CD4-positive, alpha-beta memory T cell (primary cell): ENCODE data around the gene C2CD2. TPM values are rescaled to one million over a fixed set of nuclear protein-coding genes. Genes with fewer than 3 reads are reported as not detected.

Source experiments
- CTCF ChIA-PET: fragments of 350-600 bp; sonication (Branson Sonifier 250); formaldehyde crosslinking; loops from one replicate; lab custom pipeline; 2021; ENCODE audit warnings: inconsistent platforms; ENCODE audit not compliant: partially characterized antibody; lab: Charles Lee
- POLR2A ChIA-PET: fragments of 350-600 bp; sonication (Branson Sonifier 250); formaldehyde crosslinking; loops from one replicate; lab custom pipeline; 2021; ENCODE audit not compliant: partially characterized antibody; lab: Charles Lee
- DNase-seq, 5 donors: peaks; one replicate each; pipeline versions ENCODE4 v3.0.0 to v3.0.0-alpha.2; 2020 to 2022; ENCODE audit warnings: mixed read lengths in 1 of 5
- H3K27ac ChIP-seq: one replicate; pipeline ENCODE4 v1.7.0; 2013; ENCODE audit warnings: low read depth, low read length
- H3K27me3 ChIP-seq: 2 replicates; pipeline ENCODE4 v1.7.0; 2013; ENCODE audit warnings: mild to moderate bottlenecking, low read length, moderate library complexity; ENCODE audit not compliant: insufficient read depth
- H3K36me3 ChIP-seq: 2 replicates; pipeline ENCODE4 v1.7.0; 2013; ENCODE audit warnings: mild to moderate bottlenecking, low read length, moderate library complexity; ENCODE audit not compliant: insufficient read depth
- H3K4me1 ChIP-seq: 2 replicates; pipeline ENCODE4 v1.7.0; 2013; ENCODE audit warnings: mild to moderate bottlenecking, low read length, moderate library complexity; ENCODE audit not compliant: insufficient read depth
- H3K4me3 ChIP-seq, 2 donors: one replicate each; pipeline ENCODE4 v1.7.0; 2013; ENCODE audit warnings: low read length in 2 of 2, mild to moderate bottlenecking in 1 of 2
- H3K9me3 ChIP-seq, 2 donors: one replicate each; pipeline ENCODE4 v1.7.0; 2013; ENCODE audit warnings: low read length in 2 of 2, control low read depth in 1 of 2; ENCODE audit not compliant: control insufficient read depth in 1 of 2
- H3K27ac Mint-ChIP-seq, 7 donors: one replicate each; pipeline ENCODE4 v1.8.0; 2020 to 2021; ENCODE audit warnings: mixed read lengths in 7 of 7, mild to moderate bottlenecking in 6 of 7, inconsistent platforms in 3 of 7, moderate library complexity in 3 of 7
- H3K27me3 Mint-ChIP-seq, 2 donors: one replicate each; pipeline ENCODE4 v1.8.0; 2020 to 2021; ENCODE audit warnings: mixed read lengths in 2 of 2
- H3K36me3 Mint-ChIP-seq, 2 donors: one replicate each; pipeline ENCODE4 v1.8.0; 2020 to 2021; ENCODE audit warnings: mixed read lengths in 2 of 2, inconsistent platforms in 1 of 2, mild to moderate bottlenecking in 1 of 2
- H3K4me1 Mint-ChIP-seq, 4 donors: one replicate each; pipeline ENCODE4 v1.8.0; 2020 to 2021; ENCODE audit warnings: mixed read lengths in 4 of 4, mild to moderate bottlenecking in 1 of 4
- H3K4me3 Mint-ChIP-seq, 8 donors: one replicate each; pipeline ENCODE4 v1.8.0; 2020 to 2021; ENCODE audit warnings: mixed read lengths in 8 of 8, mild to moderate bottlenecking in 7 of 8, moderate library complexity in 6 of 8, inconsistent platforms in 3 of 8
- H3K9me3 Mint-ChIP-seq, 8 donors: one replicate each; pipeline ENCODE4 v1.8.0; 2020 to 2021; ENCODE audit warnings: mixed read lengths in 8 of 8, mild to moderate bottlenecking in 5 of 8, inconsistent platforms in 3 of 8, moderate library complexity in 1 of 8
- intact Hi-C: fragments of 100-400 bp; cut with micrococcal nuclease; formaldehyde crosslinking; loops from one replicate; pipeline ENCODE4 v1.15.1; 2023
- polyA plus RNA-seq, 2 donors: library from polyadenylated mRNA; unstranded; fragments of 300-500 nt; fragmentation: Illumina TruSeq; gene quantifications; one replicate each; pipeline ENCODE4 v1.2.3, GENCODE V29; 2021
- total RNA-seq, 2 experiments: library from RNA; stranded (reverse); gene quantifications; one replicate each; pipeline ENCODE4 v1.2.3, GENCODE V29; 2021

Gene C2CD2
- total and polyA plus RNA-seq, 4 experiments from 2014 or later: 1.9 to 11.0 (median 7.0) TPM

DNA sequence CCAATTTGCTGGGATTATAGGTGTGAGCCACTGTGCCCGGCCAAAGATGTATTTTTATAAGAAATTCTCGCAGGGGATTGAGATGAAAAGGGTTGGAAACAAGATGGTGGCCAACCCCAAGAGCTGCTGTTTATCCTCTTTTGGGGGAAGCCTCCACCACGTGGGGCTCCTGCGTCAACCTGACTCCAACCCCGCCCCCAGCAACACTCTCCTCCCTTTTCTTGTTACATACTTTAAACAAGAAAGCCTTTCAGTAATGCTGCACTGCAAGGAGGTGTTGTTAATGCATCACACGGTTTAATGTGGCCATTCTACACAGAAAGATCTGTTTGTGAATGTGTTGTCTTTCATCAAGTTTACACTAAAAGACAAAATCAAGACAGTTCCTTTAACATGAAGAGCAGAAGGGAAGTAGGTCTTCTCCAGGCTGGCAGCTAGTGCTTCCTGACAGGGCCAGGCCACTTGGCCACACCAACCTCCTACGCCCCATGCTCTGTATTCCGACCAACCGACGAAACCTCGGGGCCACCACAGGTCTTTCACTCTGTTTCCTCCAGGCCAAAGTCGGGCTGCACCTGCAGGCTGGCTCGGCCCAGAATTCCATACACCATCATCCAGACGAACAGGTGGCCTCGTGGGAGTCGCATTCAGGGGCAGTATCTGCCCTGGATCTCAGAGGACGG lies 25.9 kb downstream of the C2CD2 start:
- no peaks in the 10 kb centered on the region for H3K9me3 Mint-ChIP-seq
- H3K4me1 ChIP-seq: peaks cover 37% of the 10 kb centered on the region
- H3K27me3 ChIP-seq: no peaks in the 10 kb centered on the region
- no peaks in the 10 kb centered on the region for H3K9me3 ChIP-seq
- peaks cover 0 to 9% of the 10 kb centered on the region in 2 donors for H3K36me3 Mint-ChIP-seq
- ChIA-PET CTCF (interaction anchor here (0.7 to 1.5 kb wide), 4 partner anchors 25 to 188 kb away, joined by 3 to 4 read pairs (median 3); no protein-coding TSS in a partner anchor), POLR2A (interaction anchor here (1.4 to 6.6 kb wide), 4 partner anchors 50 to 180 kb away, joined by 5 to 52 read pairs (median 8); partner anchors contain the start of genes PRDM15 and ZBTB21)
- H3K27ac ChIP-seq: no peak overlapping the region
- no peaks in the 10 kb centered on the region for H3K36me3 ChIP-seq
- H3K4me3 ChIP-seq: no peak overlapping the region
- DNase-seq: no peak
- peak overlapping the region in 3 of 7 donors; percentile 13 to 90 (median 46) for H3K27ac Mint-ChIP-seq
- peak overlapping the region in 4 of 8 donors; percentile 8 to 34 (median 15) for H3K4me3 Mint-ChIP-seq
- H3K4me1 Mint-ChIP-seq: peaks cover 27 to 48% (median 35%) of the 10 kb centered on the region in 4 donors
- intact Hi-C loops: loop anchor here (2.0 kb wide), 1 partner anchor 75 kb away; no protein-coding TSS in a partner anchor
- peaks cover 0 to 2% of the 10 kb centered on the region in 2 donors for H3K27me3 Mint-ChIP-seq

DNA sequence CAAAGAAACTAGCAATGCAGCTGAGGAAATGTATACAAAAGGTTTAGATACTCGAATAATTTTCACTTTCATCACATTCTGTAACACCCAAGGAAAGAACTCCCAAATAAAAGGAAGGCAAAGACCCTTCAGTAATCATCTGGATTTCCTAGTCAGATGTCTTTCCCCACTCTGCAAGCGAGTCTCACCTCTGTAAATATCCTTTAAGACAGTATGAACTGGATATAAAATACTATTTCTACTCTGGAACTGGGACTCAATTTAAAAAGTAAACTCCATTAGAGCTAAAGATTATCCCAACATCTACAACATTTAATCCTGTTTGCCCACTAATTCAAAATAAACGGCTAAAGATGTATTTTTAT lies 27.0 kb downstream of the C2CD2 start:
- POLR2A ChIA-PET: interaction anchor here (1.0 to 6.6 kb wide), 7 partner anchors 12 to 261 kb away, joined by 3 to 53 read pairs (median 8); partner anchors contain the start of genes PRDM15 and ZBTB21
- H3K36me3 Mint-ChIP-seq: peaks cover under 1 to 9% of the 10 kb centered on the region in 2 donors

DNA sequence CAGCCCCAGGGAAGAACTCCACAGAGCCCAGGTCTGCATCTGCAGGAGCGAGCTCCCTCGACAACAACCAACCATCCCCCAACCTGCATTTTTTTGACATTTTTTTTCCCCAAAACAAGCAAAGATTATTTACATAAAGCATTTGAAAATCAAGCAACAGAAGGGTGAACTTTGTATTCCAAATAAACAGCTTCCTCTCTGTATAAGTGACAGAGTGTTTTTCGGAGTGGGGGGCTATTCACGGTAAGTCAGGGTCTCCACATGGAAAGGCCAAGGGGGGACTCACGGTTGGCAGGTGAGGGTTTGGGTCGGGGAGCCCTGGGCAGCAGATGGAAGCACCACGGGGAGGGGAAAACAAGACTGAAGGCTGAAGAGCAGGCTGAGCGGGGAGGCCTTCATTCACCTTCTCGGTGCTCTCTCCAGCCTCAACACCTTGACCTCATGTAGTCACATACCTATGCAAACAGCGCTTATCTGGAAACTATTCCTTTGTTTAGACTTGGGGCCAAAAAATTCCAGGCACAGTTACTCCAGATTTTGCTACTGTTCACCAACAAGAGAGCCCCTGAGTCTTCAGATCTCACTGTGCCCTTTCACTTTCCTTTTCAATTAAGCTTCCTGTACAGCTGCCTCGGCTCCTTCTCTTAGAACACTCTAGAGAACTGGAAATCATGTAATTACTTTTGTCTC lies 27.6 kb downstream of the C2CD2 start:
- DNase-seq: peak; percentile 48 to 70 (median 60)
- Histone ChIP-seq H3K9me3 (no peaks in the 10 kb centered on the region), H3K27me3 (no peaks in the 10 kb centered on the region), H3K36me3 (no peaks in the 10 kb centered on the region), H3K4me1 (peaks cover 37% of the 10 kb centered on the region), H3K4me3 (peak overlapping the region; percentile 45 to 66), H3K27ac (peak overlapping the region; percentile 74)
- H3K27me3 Mint-ChIP-seq: peaks cover 0 to 2% of the 10 kb centered on the region in 2 donors
- peak overlapping the region; percentile 90 to 100 (median 99) for H3K27ac Mint-ChIP-seq
- ChIA-PET POLR2A (interaction anchor here (1.0 to 6.6 kb wide), 9 partner anchors 11 to 565 kb away, joined by 3 to 53 read pairs (median 7); partner anchors contain the start of genes MX2, PRDM15 and ZBTB21), CTCF (interaction anchor here (0.7 to 4.8 kb wide), 9 partner anchors 26 to 643 kb away, joined by 3 to 43 read pairs (median 4); partner anchors contain the start of gene PRDM15)
- peaks cover 27 to 48% (median 36%) of the 10 kb centered on the region in 4 donors for H3K4me1 Mint-ChIP-seq
- peak overlapping the region; percentile 93 to 100 (median 96) for H3K4me3 Mint-ChIP-seq
- intact Hi-C loops: loop anchor here (1.0 to 2.0 kb wide), 4 partner anchors 47 to 182 kb away; partner anchors contain the start of gene PRDM15
- H3K36me3 Mint-ChIP-seq: peaks cover 3 to 9% of the 10 kb centered on the region in 2 donors
- no peaks in the 10 kb centered on the region for H3K9me3 Mint-ChIP-seq

More for the DNA sequence above, 27.0 kb downstream of the C2CD2 start:
- Histone ChIP-seq H3K36me3 (no peaks in the 10 kb centered on the region), H3K4me1 (peaks cover 37% of the 10 kb centered on the region), H3K9me3 (no peaks in the 10 kb centered on the region), H3K27ac (peak overlapping the region; percentile 74), H3K27me3 (no peaks in the 10 kb centered on the region), H3K4me3 (peak overlapping the region; percentile 45 to 66)
- peaks cover 27 to 48% (median 36%) of the 10 kb centered on the region in 4 donors for H3K4me1 Mint-ChIP-seq
- peak overlapping the region; percentile 93 to 100 (median 96) for H3K4me3 Mint-ChIP-seq
- no peaks in the 10 kb centered on the region for H3K9me3 Mint-ChIP-seq
- peaks cover 0 to 2% of the 10 kb centered on the region in 2 donors for H3K27me3 Mint-ChIP-seq
- peak overlapping the region; percentile 90 to 100 (median 99) for H3K27ac Mint-ChIP-seq
- CTCF ChIA-PET: interaction anchor here (0.7 to 4.8 kb wide), 9 partner anchors 26 to 644 kb away, joined by 3 to 43 read pairs (median 4); partner anchors contain the start of gene PRDM15
- DNase-seq: no peak
- intact Hi-C loops: loop anchor here (1.0 to 2.0 kb wide), 4 partner anchors 47 to 182 kb away; partner anchors contain the start of gene PRDM15

DNA sequence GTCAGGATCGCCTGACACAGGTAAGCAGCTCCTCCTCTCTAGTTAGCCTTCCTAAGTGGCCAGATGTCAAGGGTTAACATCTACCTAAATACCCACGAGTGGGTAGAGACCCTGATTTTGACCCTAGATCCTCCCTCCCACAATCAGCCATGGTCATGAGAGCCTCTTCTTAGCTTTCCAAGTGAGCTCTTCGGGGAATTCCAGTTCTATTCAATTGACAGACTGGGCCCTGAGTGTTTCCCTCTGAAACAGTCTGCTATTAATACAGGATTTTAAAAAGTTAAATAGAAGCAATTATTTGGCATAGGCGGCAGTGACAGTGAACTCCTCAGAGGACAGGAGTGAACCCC lies 28.1 kb downstream of the C2CD2 start:
- Mint-ChIP-seq H3K27me3 (no peaks in the 10 kb centered on the region), H3K9me3 (no peaks in the 10 kb centered on the region), H3K4me3 (peak overlapping the region; percentile 93 to 100 (median 96)), H3K36me3 (peaks cover 3 to 12% of the 10 kb centered on the region in 2 donors), H3K27ac (peak overlapping the region; percentile 90 to 100 (median 99)), H3K4me1 (peaks cover 27 to 48% (median 36%) of the 10 kb centered on the region in 4 donors)
- no peak for DNase-seq
- no peaks in the 10 kb centered on the region for H3K36me3 ChIP-seq
- H3K4me1 ChIP-seq: peaks cover 37% of the 10 kb centered on the region
- POLR2A ChIA-PET: interaction anchor here (0.7 to 6.6 kb wide), 7 partner anchors 27 to 564 kb away, joined by 3 to 53 read pairs (median 7); partner anchors contain the start of genes MX2, PRDM15 and ZBTB21
- H3K4me3 ChIP-seq: peak overlapping the region; percentile 45 to 66
- CTCF ChIA-PET: interaction anchor here (1.4 to 4.8 kb wide), 4 partner anchors 182 to 643 kb away, joined by 4 to 43 read pairs (median 8); no protein-coding TSS in a partner anchor
- H3K9me3 ChIP-seq: no peaks in the 10 kb centered on the region
- no peaks in the 10 kb centered on the region for H3K27me3 ChIP-seq
- intact Hi-C loops: loop anchor here (1.0 to 2.0 kb wide), 4 partner anchors 46 to 183 kb away; partner anchors contain the start of gene PRDM15
- peak overlapping the region; percentile 74 for H3K27ac ChIP-seq

DNA sequence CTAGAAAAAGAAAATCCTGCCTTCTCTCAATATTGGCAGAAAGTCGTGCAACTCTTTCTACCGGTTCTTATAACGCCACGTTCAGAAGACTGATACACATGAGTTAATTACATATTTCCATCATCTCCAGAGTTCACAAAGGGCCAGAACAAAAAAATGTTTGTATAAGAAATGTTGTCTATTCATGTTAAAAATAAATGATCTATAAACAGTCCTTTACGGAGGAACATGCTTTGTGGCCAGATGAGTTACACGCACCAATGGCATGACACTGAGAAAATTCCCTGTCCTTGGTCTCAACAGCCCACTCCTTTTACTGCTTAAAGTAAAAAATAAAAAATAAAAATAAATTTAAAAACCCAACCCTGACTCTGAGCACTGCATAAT lies 29.5 kb downstream of the C2CD2 start:
- H3K27ac Mint-ChIP-seq: peak overlapping the region in 2 of 7 donors; percentile 33 to 78
- CTCF ChIA-PET: interaction anchor here (1.5 to 4.8 kb wide), 3 partner anchors 139 to 193 kb away, joined by 3 to 43 read pairs (median 8); no protein-coding TSS in a partner anchor
- Histone ChIP-seq H3K4me1 (peaks cover 37% of the 10 kb centered on the region), H3K9me3 (no peaks in the 10 kb centered on the region), H3K4me3 (no peak overlapping the region), H3K27ac (no peak overlapping the region), H3K36me3 (no peaks in the 10 kb centered on the region), H3K27me3 (no peaks in the 10 kb centered on the region)
- no peak overlapping the region for H3K4me3 Mint-ChIP-seq
- H3K9me3 Mint-ChIP-seq: no peaks in the 10 kb centered on the region
- no peaks in the 10 kb centered on the region for H3K27me3 Mint-ChIP-seq
- POLR2A ChIA-PET: interaction anchor here (0.6 to 6.6 kb wide), 4 partner anchors 45 to 138 kb away, joined by 3 to 52 read pairs (median 3); partner anchors contain the start of gene PRDM15
- H3K4me1 Mint-ChIP-seq: peaks cover 27 to 48% (median 36%) of the 10 kb centered on the region in 4 donors
- H3K36me3 Mint-ChIP-seq: peaks cover 3 to 13% of the 10 kb centered on the region in 2 donors
- intact Hi-C loops: no loop called here
- no peak for DNase-seq

DNA sequence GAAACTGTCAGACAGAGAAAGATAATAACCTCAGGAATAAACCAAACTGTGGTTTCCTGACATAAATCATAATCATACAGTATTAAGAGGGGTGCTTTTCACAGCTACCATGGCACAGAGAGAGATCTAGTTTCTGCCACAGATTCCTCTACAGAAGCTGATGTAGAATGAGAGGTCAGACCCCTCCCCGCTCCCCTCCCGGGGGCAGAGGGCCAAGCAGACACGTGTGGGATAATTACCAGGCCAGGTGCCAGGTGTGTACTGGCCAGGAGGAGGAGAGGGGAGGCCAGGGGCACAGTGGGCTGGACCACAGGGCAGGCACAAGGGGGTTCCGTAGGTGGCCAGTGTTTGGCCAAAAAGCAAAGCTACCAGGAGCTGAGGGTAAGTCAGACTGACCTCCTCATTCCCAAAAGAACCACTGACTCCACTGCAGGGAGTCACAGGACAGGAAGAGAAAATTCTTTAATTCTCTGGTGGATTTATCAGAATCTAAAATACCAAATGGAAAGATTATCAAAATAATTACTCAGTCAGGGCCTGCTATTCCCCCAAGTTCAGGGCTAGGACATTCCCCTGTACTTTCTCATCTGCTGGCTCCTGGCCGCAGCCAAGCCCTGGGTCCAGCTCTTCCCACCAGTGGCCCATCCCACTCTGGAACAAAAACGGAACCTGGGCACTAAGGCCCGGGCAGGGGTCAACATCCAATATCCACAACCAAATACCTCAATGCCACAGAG lies 30.0 kb downstream of the C2CD2 start:
- H3K27ac ChIP-seq: no peak overlapping the region
- CTCF ChIA-PET: interaction anchor here (1.5 to 4.8 kb wide), 3 partner anchors 139 to 193 kb away, joined by 3 to 43 read pairs (median 8); no protein-coding TSS in a partner anchor
- peak overlapping the region in 6 of 7 donors; percentile 44 to 78 (median 70) for H3K27ac Mint-ChIP-seq
- DNase-seq: no peak
- no peaks in the 10 kb centered on the region for H3K9me3 ChIP-seq
- intact Hi-C loops: no loop called here
- H3K27me3 ChIP-seq: no peaks in the 10 kb centered on the region
- H3K36me3 ChIP-seq: no peaks in the 10 kb centered on the region
- H3K4me1 ChIP-seq: peaks cover 37% of the 10 kb centered on the region
- peaks cover 6 to 17% of the 10 kb centered on the region in 2 donors for H3K36me3 Mint-ChIP-seq
- H3K4me3 Mint-ChIP-seq: peak overlapping the region in 7 of 8 donors; percentile 5 to 77 (median 58)
- H3K4me1 Mint-ChIP-seq: peaks cover 27 to 48% (median 36%) of the 10 kb centered on the region in 4 donors
- no peaks in the 10 kb centered on the region for H3K27me3 Mint-ChIP-seq
- H3K9me3 Mint-ChIP-seq: no peaks in the 10 kb centered on the region
- POLR2A ChIA-PET: interaction anchor here (0.6 to 6.6 kb wide), 5 partner anchors 12 to 139 kb away, joined by 3 to 52 read pairs (median 3); partner anchors contain the start of gene PRDM15
- no peak overlapping the region for H3K4me3 ChIP-seq
